ENCODE measurements around the gene TMEM235.

The TMEM235 gene

GRCh38 chr17:78255953-78256706 is 24.7 kb downstream of the TMEM235 start:
- DNase-seq: no peak

GRCh38 chr17:78256707-78257591 is 25.5 kb downstream of the TMEM235 start:
- no peak for DNase-seq

GRCh38 chr17:78257810-78258322 is 26.4 kb downstream of the TMEM235 start:
- no peak for DNase-seq

- DNase-seq: no peak
Measured at GRCh38 chr17:78258323-78259191, 27.1 kb downstream of the TMEM235 start.

- DNase-seq: no peak
Measured at GRCh38 chr17:78259192-78259554, 27.7 kb downstream of the TMEM235 start.

GRCh38 chr17:78263063-78263735 is 31.8 kb downstream of the TMEM235 start:
- DNase-seq: no peak

- DNase-seq: no peak
Measured at GRCh38 chr17:78263736-78264340, 32.4 kb downstream of the TMEM235 start.

GRCh38 chr17:78264590-78264989 is 33.2 kb downstream of the TMEM235 start:
- DNase-seq: no peak

- DNase-seq: no peak
Measured at GRCh38 chr17:78265121-78265520, 33.7 kb downstream of the TMEM235 start.

- no peak for DNase-seq
Measured at GRCh38 chr17:78266231-78266631, 34.8 kb downstream of the TMEM235 start.

GRCh38 chr17:78266771-78267170 is 35.3 kb downstream of the TMEM235 start:
- no peak for DNase-seq

- no peak for DNase-seq
Measured at GRCh38 chr17:78267253-78268073, 36.0 kb downstream of the TMEM235 start.

GRCh38 chr17:78268191-78268874 is 36.9 kb downstream of the TMEM235 start:
- no peak for DNase-seq

- no peak for DNase-seq
Measured at GRCh38 chr17:78268951-78269905, 37.8 kb downstream of the TMEM235 start.

GRCh38 chr17:78269955-78270381 is 38.5 kb downstream of the TMEM235 start:
- no peak for DNase-seq

- no peak for DNase-seq
Measured at GRCh38 chr17:78271419-78272170, 40.2 kb downstream of the TMEM235 start.

GRCh38 chr17:78272181-78272913 is 40.9 kb downstream of the TMEM235 start:
- DNase-seq: no peak

GRCh38 chr17:78272914-78273258 is 41.5 kb downstream of the TMEM235 start:
- DNase-seq: no peak

All from midbrain (tissue), 1 donor.